HEK293 (cell line): ENCODE data around the gene APOA5.

Source experiments
- CTCF ChIP-seq: fragments of 450-650 bp; formaldehyde crosslinking; IDR thresholded peaks from 2 replicates; pipeline ENCODE4 v1.5.1; 2016; ENCODE audit warnings: missing biosample characterization, missing genetic modification characterization
- TSHZ1 ChIP-seq: fragments of 450-650 bp; formaldehyde crosslinking; IDR thresholded peaks from 2 replicates; pipeline ENCODE4 v1.5.1; 2016; ENCODE audit warnings: missing biosample characterization, missing genetic modification characterization, borderline replicate concordance
- ZBTB11 ChIP-seq: fragments of 450-650 bp; formaldehyde crosslinking; conservative IDR thresholded peaks from 2 replicates; pipeline ENCODE4 v1.5.1; 2016; ENCODE audit warnings: low read depth, missing biosample characterization, missing genetic modification characterization
- ZNF175 ChIP-seq: fragments of 450-650 bp; formaldehyde crosslinking; IDR thresholded peaks from 2 replicates; pipeline ENCODE4 v1.5.1; 2016; ENCODE audit warnings: missing biosample characterization, missing genetic modification characterization
- ZNF37A ChIP-seq: fragments of 450-650 bp; IDR thresholded peaks from 2 replicates; pipeline ENCODE4 v1.5.1; 2018; ENCODE audit warnings: missing biosample characterization, missing genetic modification characterization
- ZNF530 ChIP-seq: fragments of 450-650 bp; formaldehyde crosslinking; IDR thresholded peaks from 2 replicates; pipeline ENCODE4 v1.5.1; 2016; ENCODE audit warnings: low read depth, missing biosample characterization, missing genetic modification characterization

- no peak for TF ChIP-seq CTCF (tag by site-specific recombination)
- no peak for TF ChIP-seq ZNF175 (tag by site-specific recombination)
- no peak for TF ChIP-seq TSHZ1 (tag by site-specific recombination)
- no peak for TF ChIP-seq ZNF37A
- TF ChIP-seq ZNF530 (tag by site-specific recombination) = no peak
- no peak for TF ChIP-seq ZBTB11 (tag by site-specific recombination)
Observed at GRCh38 chr11:116835042-116835772, 43.5 kb upstream of the APOA5 start.
